Tibial nerve (tissue), 4 donors: Measurements from ENCODE around the gene ZC3H7B. TPM values are rescaled to one million over a fixed set of nuclear protein-coding genes. Genes with fewer than 3 reads are reported as not detected.
A peak's percentile ranks its signal among the peaks of the same experiment; 100 is the strongest.

Experiments used
- DNase-seq, 2 donors: peaks; one replicate each; pipeline ENCODE4 v3.0.0-alpha.2; 2019; ENCODE audit warnings: low spot score in 2 of 2
- H3K27ac ChIP-seq, 4 donors: fragments of 200-600 bp; sonication (generic) in 3 of 4; one replicate each; pipeline ENCODE4 v1.5.1; 2017 to 2019; ENCODE audit warnings: mild to moderate bottlenecking in 1 of 4
- H3K27me3 ChIP-seq, 2 donors: fragments of 200-600 bp; sonication (generic) in 1 of 2; one replicate each; pipeline versions ENCODE4 v1.5.1 to v1.6.0; 2017 to 2019
- H3K36me3 ChIP-seq, 3 donors: fragments of 200-600 bp; sonication (generic); one replicate each; pipeline ENCODE4 v1.5.1; 2018 to 2019
- H3K4me1 ChIP-seq, 4 donors: fragments of 200-600 bp; sonication (generic) in 3 of 4; one replicate each; pipeline ENCODE4 v1.5.1; 2017 to 2019
- H3K4me3 ChIP-seq, 4 donors: fragments of 200-600 bp; sonication (generic) in 3 of 4; one replicate each; pipeline ENCODE4 v1.5.1; 2017 to 2019; ENCODE audit warnings: mild to moderate bottlenecking in 1 of 4, moderate library complexity in 1 of 4
- H3K9me3 ChIP-seq, 4 donors: fragments of 200-600 bp; sonication (generic) in 3 of 4; one replicate each; pipeline ENCODE4 v1.5.1; 2017 to 2019
- CTCF ChIP-seq, 5 experiments: fragments of 200-600 bp in 3 of 5; fragments of 450-650 bp in 2 of 5; sonication (generic) in 3 of 5; IDR thresholded peaks; one replicate each; pipeline ENCODE4 v1.5.1; 2016 to 2019; ENCODE audit warnings: antibody characterized with exemption in 5 of 5, mild to moderate bottlenecking in 3 of 5, moderate library complexity in 2 of 5
- EP300 ChIP-seq, 2 donors: sonication (generic); formaldehyde crosslinking; IDR thresholded peaks; one replicate each; pipeline ENCODE4 v1.6.1; 2017; ENCODE audit warnings: antibody characterized with exemption in 2 of 2, mild to moderate bottlenecking in 1 of 2
- POLR2A ChIP-seq, 2 donors: fragments of 450-650 bp; IDR thresholded peaks; one replicate each; pipeline ENCODE4 v1.6.1; 2017; ENCODE audit warnings: antibody characterized with exemption in 2 of 2, mild to moderate bottlenecking in 2 of 2, moderate library complexity in 2 of 2
- WGBS, 2 donors: methylation state at CpG; one replicate each; pipeline ENCODE4 v1.1.5; 2018; 5-methylcytosine and 5-hydroxymethylcytosine counted together
- total RNA-seq, 4 donors: library from RNA; depleted of rRNA; stranded (reverse); fragments of >200 nt; gene quantifications; one replicate each; pipeline ENCODE4 v1.1.0, GENCODE V29; 2016

The ZC3H7B gene
- total RNA-seq, 4 donors from 2014 or later = 45.0 to 74.9 (median 57.9) TPM

- Histone ChIP-seq H3K4me3 (peak overlapping the region; percentile 68 to 97 (median 90)), H3K9me3 (no peaks in the 10 kb centered on the region), H3K27me3 (no peaks in the 10 kb centered on the region), H3K4me1 (peaks cover 0 to 53% (median 27%) of the 10 kb centered on the region in 4 donors), H3K36me3 (peaks cover 0 to 17% (median 5%) of the 10 kb centered on the region in 3 donors), H3K27ac (peak overlapping the region; percentile 98 to 99 (median 98))
- 71 to 74% methylated on average over 5 of the region's 5 CpGs for WGBS, 2 donors
- TF ChIP-seq POLR2A (IDR thresholded peaks at IDR 0.05) (no peak), CTCF (IDR thresholded peaks at IDR 0.05) (no peak), EP300 (IDR thresholded peaks at IDR 0.05) (no peak)
- no peak for DNase-seq
These were observed 81.8 kb downstream of the ZC3H7B start for GRCh38 chr22:41383085-41383484.

- peak overlapping the region in 2 of 4 donors; percentile 98 to 99 for H3K27ac ChIP-seq
- H3K4me1 ChIP-seq = peaks cover 0 to 52% (median 27%) of the 10 kb centered on the region in 4 donors
- H3K36me3 ChIP-seq = peaks cover 0 to 28% (median 8%) of the 10 kb centered on the region in 3 donors
- no peaks in the 10 kb centered on the region for H3K9me3 ChIP-seq
- H3K27me3 ChIP-seq = no peaks in the 10 kb centered on the region
- DNase-seq = no peak
- no peak overlapping the region for H3K4me3 ChIP-seq
- TF ChIP-seq CTCF (IDR thresholded peaks at IDR 0.05) (no peak), EP300 (IDR thresholded peaks at IDR 0.05) (no peak), POLR2A (IDR thresholded peaks at IDR 0.05) (no peak)
These were observed 82.8 kb downstream of the ZC3H7B start for GRCh38 chr22:41384128-41384527.

- no peaks in the 10 kb centered on the region for H3K9me3 ChIP-seq
- peak overlapping the region in 2 of 4 donors; percentile 28 to 46 for H3K27ac ChIP-seq
- no peaks in the 10 kb centered on the region for H3K27me3 ChIP-seq
- DNase-seq = no peak
- H3K36me3 ChIP-seq = peaks cover 0 to 55% (median 16%) of the 10 kb centered on the region in 3 donors
- no peak overlapping the region for H3K4me3 ChIP-seq
- WGBS, 2 donors = 87 to 92% methylated on average over 7 of the region's 7 CpGs
- H3K4me1 ChIP-seq = peaks cover 0 to 44% (median 23%) of the 10 kb centered on the region in 4 donors
- TF ChIP-seq CTCF (IDR thresholded peaks at IDR 0.05) = no peak
These were observed 86.0 kb downstream of the ZC3H7B start for GRCh38 chr22:41387341-41387740.

GRCh38 chr22:41394012-41394356, 92.7 kb downstream of the ZC3H7B start:
- Histone ChIP-seq H3K27ac (peak overlapping the region; percentile 55 to 95 (median 88)), H3K27me3 (no peaks in the 10 kb centered on the region), H3K4me3 (peak overlapping the region in 1 of 4 donors; percentile 22), H3K9me3 (no peaks in the 10 kb centered on the region), H3K36me3 (peaks cover 9 to 76% (median 14%) of the 10 kb centered on the region in 3 donors), H3K4me1 (peaks cover 0 to 71% (median 38%) of the 10 kb centered on the region in 4 donors)
- TF ChIP-seq CTCF (IDR thresholded peaks at IDR 0.05) (no peak), EP300 (IDR thresholded peaks at IDR 0.05) (no peak), POLR2A (IDR thresholded peaks at IDR 0.05) (no peak)
- no peak for DNase-seq
- WGBS, 2 donors = 44 to 61% methylated on average over 8 to 11 of the region's 11 CpGs

GRCh38 chr22:41395531-41396240, 94.4 kb downstream of the ZC3H7B start:
- Histone ChIP-seq H3K36me3 (peaks cover 2 to 72% (median 14%) of the 10 kb centered on the region in 3 donors), H3K4me1 (peaks cover 0 to 76% (median 38%) of the 10 kb centered on the region in 4 donors), H3K4me3 (no peak overlapping the region), H3K9me3 (no peaks in the 10 kb centered on the region), H3K27me3 (no peaks in the 10 kb centered on the region), H3K27ac (peak overlapping the region; percentile 55 to 95 (median 88))
- no peak for TF ChIP-seq POLR2A (IDR thresholded peaks at IDR 0.05)
- TF ChIP-seq CTCF (IDR thresholded peaks at IDR 0.05) = no peak
- no peak for TF ChIP-seq EP300 (IDR thresholded peaks at IDR 0.05)
- DNase-seq = no peak
- WGBS, 2 donors = 89 to 94% methylated on average over 37 of the region's 37 CpGs
